ENCODE measurements around the gene ACSL6.

ACSL6 gene

GRCh38 chr5:132057498-132058255 is 46.2 kb upstream of the ACSL6 start:
- Histone ChIP-seq H3K27me3 (replicated peaks; ENCODE audit: control insufficient read depth, insufficient read depth, low read length) (no peaks in the 10 kb centered on the region; the same call in 1 of the 2 replicates), H3K4me3 (replicated peaks; ENCODE audit: low read depth, low read length) (no peak overlapping the region), H3K36me3 (ENCODE audit: control insufficient read depth, insufficient read depth, low read length) (no peaks in the 10 kb centered on the region)
- no peak for TF ChIP-seq CTCF (IDR thresholded peaks at IDR 0.05; ENCODE audit: insufficient read depth, low read length, poor library complexity, severe bottlenecking)
- DNase-seq (ENCODE audit: extremely low read depth, insufficient read length): no peak

GRCh38 chr5:132056610-132057497 is 45.4 kb upstream of the ACSL6 start:
- no peak overlapping the region for H3K4me3 ChIP-seq (replicated peaks; ENCODE audit: low read depth, low read length)
- H3K27me3 ChIP-seq (replicated peaks; ENCODE audit: control insufficient read depth, insufficient read depth, low read length): no peaks in the 10 kb centered on the region; the same call in 1 of the 2 replicates
- H3K36me3 ChIP-seq (ENCODE audit: control insufficient read depth, insufficient read depth, low read length): no peaks in the 10 kb centered on the region
- DNase-seq (ENCODE audit: extremely low read depth, insufficient read length): no peak
- TF ChIP-seq CTCF (IDR thresholded peaks at IDR 0.05; ENCODE audit: insufficient read depth, low read length, poor library complexity, severe bottlenecking): no peak

- Histone ChIP-seq H3K4me3 (replicated peaks; ENCODE audit: low read depth, low read length) (no peak overlapping the region), H3K36me3 (ENCODE audit: control insufficient read depth, insufficient read depth, low read length) (no peaks in the 10 kb centered on the region), H3K27me3 (replicated peaks; ENCODE audit: control insufficient read depth, insufficient read depth, low read length) (no peaks in the 10 kb centered on the region; the same call in 1 of the 2 replicates)
- no peak for DNase-seq (ENCODE audit: extremely low read depth, insufficient read length)
- no peak for TF ChIP-seq CTCF (IDR thresholded peaks at IDR 0.05; ENCODE audit: insufficient read depth, low read length, poor library complexity, severe bottlenecking)
These were observed 44.6 kb upstream of the ACSL6 start for GRCh38 chr5:132055808-132056609.

- TF ChIP-seq CTCF (IDR thresholded peaks at IDR 0.05; ENCODE audit: insufficient read depth, low read length, poor library complexity, severe bottlenecking): no peak
- H3K4me3 ChIP-seq (replicated peaks; ENCODE audit: low read depth, low read length): no peak overlapping the region
- no peaks in the 10 kb centered on the region; the same call in 1 of the 2 replicates for H3K27me3 ChIP-seq (replicated peaks; ENCODE audit: control insufficient read depth, insufficient read depth, low read length)
- DNase-seq (ENCODE audit: extremely low read depth, insufficient read length): no peak
- no peaks in the 10 kb centered on the region for H3K36me3 ChIP-seq (ENCODE audit: control insufficient read depth, insufficient read depth, low read length)
These were observed 44.0 kb upstream of the ACSL6 start for GRCh38 chr5:132055441-132055807.

GRCh38 chr5:132054697-132055440 is 43.4 kb upstream of the ACSL6 start:
- Histone ChIP-seq H3K36me3 (ENCODE audit: control insufficient read depth, insufficient read depth, low read length) (no peaks in the 10 kb centered on the region), H3K4me3 (replicated peaks; ENCODE audit: low read depth, low read length) (no peak overlapping the region), H3K27me3 (replicated peaks; ENCODE audit: control insufficient read depth, insufficient read depth, low read length) (no peaks in the 10 kb centered on the region; the same call in 1 of the 2 replicates)
- TF ChIP-seq CTCF (IDR thresholded peaks at IDR 0.05; ENCODE audit: insufficient read depth, low read length, poor library complexity, severe bottlenecking): no peak
- no peak for DNase-seq (ENCODE audit: extremely low read depth, insufficient read length)

Data from GM06990 (cell line).